HepG2 (cell line): ENCODE data around the gene ENO2. TPM values are rescaled to one million over a fixed set of nuclear protein-coding genes. Genes with fewer than 3 reads are reported as not detected.

Experiments
- CSRNP2 ChIP-seq: sonication (generic); formaldehyde crosslinking; conservative IDR thresholded peaks from 2 replicates; pipeline ENCODE4 v1.8.0; 2022; ENCODE audit warnings: low read depth, missing genetic modification reagents
- GMEB1 ChIP-seq: sonication (generic); formaldehyde crosslinking; IDR thresholded peaks from 2 replicates; pipeline ENCODE4 v1.5.1; 2020; ENCODE audit warnings: missing genetic modification reagents, mild to moderate bottlenecking, borderline replicate concordance
- KDM1A ChIP-seq: IDR thresholded peaks from 2 replicates; pipeline ENCODE4 v1.6.1; 2016; ENCODE audit warnings: missing compliant biosample characterization
- KDM5B ChIP-seq: sonication (generic); formaldehyde crosslinking; IDR thresholded peaks from 2 replicates; pipeline ENCODE4 v1.4.0; 2020; ENCODE audit warnings: missing genetic modification reagents, mild to moderate bottlenecking, borderline replicate concordance
- KMT2A ChIP-seq: sonication (generic); formaldehyde crosslinking; IDR thresholded peaks from 2 replicates; pipeline ENCODE4 v1.4.0; 2020; ENCODE audit warnings: missing genetic modification reagents
- KMT2B ChIP-seq: IDR thresholded peaks from 2 replicates; pipeline ENCODE4 v1.6.1; 2016; ENCODE audit warnings: missing genetic modification reagents, missing compliant biosample characterization
- MAFG ChIP-seq: sonication (generic); formaldehyde crosslinking; IDR thresholded peaks from 2 replicates; pipeline ENCODE4 v1.5.1; 2020; ENCODE audit warnings: mild to moderate bottlenecking, missing genetic modification reagents
- MZF1 ChIP-seq: sonication (generic); formaldehyde crosslinking; IDR thresholded peaks from 2 replicates; pipeline ENCODE4 v1.8.1; 2023; ENCODE audit warnings: mild to moderate bottlenecking, missing genetic modification reagents, borderline replicate concordance
- NFE2L2 ChIP-seq: fragments of 150-350 bp; IDR thresholded peaks from 2 replicates; pipeline ENCODE4 v1.6.1; 2014; ENCODE audit warnings: low read length
- PAX8 ChIP-seq: sonication (generic); formaldehyde crosslinking; IDR thresholded peaks from 2 replicates; pipeline ENCODE4 v1.8.0; 2022; ENCODE audit warnings: mild to moderate bottlenecking, missing genetic modification reagents, borderline replicate concordance
- RFXAP ChIP-seq: sonication (generic); formaldehyde crosslinking; IDR thresholded peaks from 2 replicates; pipeline ENCODE4 v1.4.0; 2020; ENCODE audit warnings: missing genetic modification reagents, borderline replicate concordance
- SAP130 ChIP-seq: IDR thresholded peaks from 2 replicates; pipeline ENCODE4 v1.6.1; 2016; ENCODE audit warnings: low read depth
- SETDB1 ChIP-seq: sonication (generic); formaldehyde crosslinking; IDR thresholded peaks from 2 replicates; pipeline ENCODE4 v1.5.1; 2020; ENCODE audit warnings: missing genetic modification reagents, mild to moderate bottlenecking, borderline replicate concordance
- YEATS2 ChIP-seq: sonication (generic); formaldehyde crosslinking; IDR thresholded peaks from 2 replicates; pipeline ENCODE4 v1.4.0; 2020; ENCODE audit warnings: missing genetic modification reagents, borderline replicate concordance
- ZBTB33 ChIP-seq: sonication (generic); formaldehyde crosslinking; IDR thresholded peaks from 2 replicates; pipeline ENCODE4 v1.4.0; 2020; ENCODE audit warnings: missing genetic modification reagents
- ZC3H4 ChIP-seq: sonication (generic); formaldehyde crosslinking; IDR thresholded peaks from 2 replicates; pipeline ENCODE4 v1.4.0; 2020; ENCODE audit warnings: missing genetic modification reagents, borderline replicate concordance
- ZFP36 ChIP-seq: fragments of 150-350 bp; IDR thresholded peaks from 2 replicates; pipeline ENCODE4 v1.6.1; 2018; ENCODE audit warnings: borderline replicate concordance, low read length, low read depth; ENCODE audit not compliant: partially characterized antibody
- ZNF256 ChIP-seq: sonication (generic); formaldehyde crosslinking; conservative IDR thresholded peaks from 2 replicates; pipeline ENCODE4 v1.4.0; 2020; ENCODE audit warnings: missing genetic modification reagents
- ZNF260 ChIP-seq: sonication (generic); formaldehyde crosslinking; IDR thresholded peaks from 2 replicates; pipeline ENCODE4 v1.4.0; 2020; ENCODE audit warnings: missing genetic modification reagents, low read depth, mild to moderate bottlenecking, borderline replicate concordance
- ZNF570 ChIP-seq: sonication (generic); formaldehyde crosslinking; IDR thresholded peaks from 2 replicates; pipeline ENCODE4 v1.4.0; 2020; ENCODE audit warnings: mild to moderate bottlenecking, missing genetic modification reagents, borderline replicate concordance
- ZNF891 ChIP-seq: sonication (generic); formaldehyde crosslinking; IDR thresholded peaks from 2 replicates; pipeline ENCODE4 v1.5.0; 2020; ENCODE audit warnings: mild to moderate bottlenecking, missing genetic modification reagents
- ZSCAN31 ChIP-seq: sonication (generic); formaldehyde crosslinking; IDR thresholded peaks from 2 replicates; pipeline ENCODE4 v1.5.0; 2020; ENCODE audit warnings: low read depth, mild to moderate bottlenecking, missing genetic modification reagents
- polyA plus RNA-seq, 8 experiments: library from polyadenylated mRNA; depleted of rRNA in 3 of 8; stranded (reverse) in 7 of 8; unstranded in 1 of 8; fragments of >200 nt; fragmentation: Illumina TruSeq in 4 of 8; extraction: Trizol in 4 of 8; gene quantifications; 2 replicates each; pipeline versions ENCODE4 v1.2.1 to v1.2.3, GENCODE V29; 2011 to 2016; ENCODE audit warnings: low read depth in 4 of 8, missing spikeins in 1 of 8, mixed read lengths in 1 of 8; ENCODE audit not compliant: insufficient read depth in 1 of 8
- total RNA-seq, 5 experiments: library from RNA; depleted of rRNA; stranded (reverse); fragments of >200 nt; fragmentation: Illumina TruSeq; extraction: Trizol; gene quantifications; 2 replicates each; pipeline ENCODE4 v1.2.3, GENCODE V29; 2016; ENCODE audit warnings: low read depth in 1 of 5

The ENO2 gene
- total and polyA plus RNA-seq, 2 of the 13 experiments (the other 11 are each of a cell fraction or from before 2014, with no cell fraction given): 19.3 to 136 TPM

GRCh38 chr12:6937481-6938352 is 23.3 kb downstream of the ENO2 start (continued):
- TF ChIP-seq YEATS2 (CRISPR knock-in tag) (peak; percentile 98), KMT2B (CRISPR knock-in tag) (peak; percentile 90), ZC3H4 (CRISPR knock-in tag) (no peak), MAFG (no peak), SETDB1 (CRISPR knock-in tag) (no peak), ZNF891 (peak; percentile 89), ZBTB33 (CRISPR knock-in tag) (peak; percentile 77), RFXAP (CRISPR knock-in tag) (peak; percentile 83; the same call in 1 of the 2 replicates), MZF1 (no peak), KDM1A (CRISPR knock-in tag) (no peak), KMT2A (CRISPR knock-in tag) (peak; percentile 92), PAX8 (CRISPR knock-in tag) (no peak), NFE2L2 (no peak), ZNF256 (CRISPR knock-in tag) (no peak), ZNF570 (no peak), ZSCAN31 (CRISPR knock-in tag) (peak; percentile 79; the same call in 1 of the 2 replicates), CSRNP2 (CRISPR knock-in tag) (no peak), GMEB1 (CRISPR knock-in tag) (peak; percentile 98), SAP130 (CRISPR knock-in tag) (peak; percentile 94), KDM5B (CRISPR knock-in tag) (peak; percentile 71; the same call in 1 of the 2 replicates), ZFP36 (no peak), ZNF260 (no peak)
